Measurements from ENCODE around the gene VPS35L. TPM values are rescaled to one million over a fixed set of nuclear protein-coding genes. Genes with fewer than 3 reads are reported as not detected.

Gene VPS35L
- 40.3 and 50.6 TPM in 2 replicates for total RNA-seq

GRCh38 chr16:19555186-19555937, at the start of gene VPS35L:
TSS of gene VPS35L (plus strand) at chr16:19555703. CDS start at chr16:19555730, 27 bp downstream.

GRCh38 chr16:19521471-19522396, 33.8 kb upstream of the VPS35L start, which contains the start of gene GDE1:
TSS of gene GDE1 (minus strand) at chr16:19522098. CDS start at chr16:19521964, 134 bp downstream.

GRCh38 chr16:19523559-19524355, 31.7 kb upstream of the VPS35L start, which contains the start of gene CCP110:
TSS of gene CCP110 (plus strand) at chr16:19523942. CDS start at chr16:19527882, 3,940 bp downstream.

GRCh38 chr16:19717741-19718623, 162.5 kb downstream of the VPS35L start, which contains the start of the genes IQCK and KNOP1:
TSS of gene IQCK (plus strand) at chr16:19718271. CDS start at chr16:19718307, 36 bp downstream.
TSS of gene KNOP1 (minus strand) at chr16:19718227. CDS start at chr16:19715035, 3,192 bp downstream.

Other genes with a start within 250 kb of the VPS35L start
- 0.12 and 0.79 TPM in 2 replicates for gene TMC5, start 137.8 kb upstream of the VPS35L start, total RNA-seq
- 66.7 and 67.8 TPM in 2 replicates for gene GDE1, start 33.6 kb upstream of the VPS35L start, total RNA-seq
- 10.9 and 11.8 TPM in 2 replicates for gene CCP110, start 31.8 kb upstream of the VPS35L start, total RNA-seq
- 9.0 and 9.5 TPM in 2 replicates for gene KNOP1, start 162.5 kb downstream of the VPS35L start, total RNA-seq
- gene IQCK, start 162.6 kb downstream of the VPS35L start, total RNA-seq: 7.3 and 8.1 TPM in 2 replicates

Data from aortic smooth muscle cell (primary cell).